Measurements from ENCODE around the gene ZNF267.
"Not testable (repeated sequence)": the region's sequence is repeated elsewhere in the genome, so short reads cannot be mapped to it uniquely, and the experiment has no call there.

ZNF267 gene

DNA sequence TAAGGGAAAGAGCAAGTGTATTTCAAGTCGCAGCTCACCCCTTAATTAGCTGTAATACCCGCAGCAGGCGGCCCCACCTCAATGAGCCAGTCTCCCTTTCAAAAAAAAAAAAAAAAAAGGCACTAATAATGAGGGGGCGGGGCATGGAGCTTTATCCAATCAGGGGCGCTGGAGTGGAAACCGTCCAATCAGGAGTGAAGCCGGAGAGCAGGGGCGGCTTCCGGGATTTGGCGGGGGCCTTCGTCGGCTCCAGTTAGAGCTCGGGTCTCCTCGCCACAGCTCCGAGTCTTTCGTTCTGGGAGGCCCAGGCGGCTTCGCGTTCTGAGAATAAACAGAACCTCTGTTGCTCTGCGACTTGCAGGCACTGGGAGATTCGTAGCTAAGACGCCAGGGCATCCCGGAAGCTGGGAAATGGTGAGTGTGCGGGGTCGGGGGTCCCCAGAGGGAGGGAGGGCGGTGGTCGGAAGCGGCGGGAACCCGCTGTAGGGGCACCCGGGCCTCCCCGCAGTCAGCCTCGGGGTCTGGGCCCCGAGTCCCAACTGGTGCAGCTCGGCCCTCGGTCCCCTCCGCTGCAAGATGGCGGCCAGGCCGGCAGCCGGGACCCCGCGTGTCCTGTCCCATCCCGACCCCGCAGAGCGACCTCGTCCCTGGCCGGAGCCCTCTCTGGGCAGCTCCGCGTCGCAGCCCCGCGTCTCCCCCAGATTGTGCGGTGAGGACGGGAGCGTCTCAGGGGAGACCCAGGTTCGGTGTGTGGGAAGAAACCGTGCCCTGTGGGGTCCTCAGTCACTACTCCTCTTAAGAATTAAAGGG, at the start of gene ZNF267:
TSS of gene ZNF267 (plus strand) at position 252 of the 810 bp plus-strand sequence. CDS start at position 412, 160 bp downstream.
- DNase-seq (ENCODE audit: low spot score), result peak; percentile 92

DNA sequence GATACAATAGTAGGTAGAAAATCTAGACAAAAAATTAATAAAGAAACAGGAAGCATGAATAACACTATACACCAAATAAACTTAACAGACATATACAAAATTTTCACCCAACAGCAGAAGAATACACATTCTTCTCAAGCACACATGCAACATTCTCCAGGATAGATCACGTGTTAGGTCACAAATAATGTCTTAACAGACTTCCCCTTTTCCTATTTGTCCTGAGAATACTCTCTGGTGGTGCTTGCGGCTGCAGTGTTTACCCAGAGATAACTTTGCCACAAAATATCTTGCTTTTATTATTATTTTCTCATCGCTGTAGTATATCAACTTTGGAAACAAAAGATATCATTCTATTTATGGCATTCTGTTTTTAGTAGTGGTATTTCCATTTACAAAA, 40.6 kb upstream of the ZNF267 start:
- no peak for DNase-seq (ENCODE audit: low spot score)

DNA sequence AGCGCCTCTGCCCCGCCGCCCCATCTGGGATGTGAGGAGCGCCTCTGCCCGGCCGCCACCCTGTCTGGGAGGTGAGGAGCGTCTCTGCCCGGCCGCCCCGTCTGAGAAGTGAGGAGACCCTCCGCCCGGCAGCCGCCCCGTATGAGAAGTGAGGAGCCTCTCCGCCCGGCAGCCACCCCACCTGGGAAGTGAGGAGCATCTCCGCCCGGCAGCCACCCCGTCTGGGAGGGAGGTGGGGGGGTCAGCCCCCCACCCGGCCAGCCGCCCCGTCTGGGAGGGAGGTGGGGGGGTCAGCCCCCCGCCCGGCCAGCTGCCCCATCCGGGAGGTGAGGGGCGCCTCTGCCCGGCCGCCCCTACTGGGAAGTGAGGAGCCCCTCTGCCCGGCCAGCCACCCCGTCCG, 37.2 kb upstream of the ZNF267 start:
- not testable (repeated sequence) for DNase-seq (ENCODE audit: low spot score)

DNA sequence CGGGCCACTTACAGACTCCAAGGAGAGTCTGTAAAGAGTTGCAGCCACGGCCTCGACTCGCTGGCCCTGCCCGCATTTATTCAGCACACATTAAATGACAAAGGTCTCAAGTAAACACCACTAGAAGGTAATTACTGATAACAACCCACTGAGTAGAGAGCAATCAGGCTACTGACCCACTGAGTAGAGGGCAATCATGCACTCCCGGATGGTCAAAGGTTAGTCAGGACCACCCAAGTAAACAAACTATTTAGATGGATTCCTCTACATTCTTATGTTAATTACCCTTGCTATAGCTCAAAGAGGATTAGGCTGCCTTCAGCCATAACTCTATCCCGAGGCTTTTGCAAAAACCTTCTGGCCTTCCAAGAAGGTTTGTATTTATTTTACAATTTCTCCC, 30.7 kb upstream of the ZNF267 start:
- DNase-seq (ENCODE audit: low spot score), result no peak

DNA sequence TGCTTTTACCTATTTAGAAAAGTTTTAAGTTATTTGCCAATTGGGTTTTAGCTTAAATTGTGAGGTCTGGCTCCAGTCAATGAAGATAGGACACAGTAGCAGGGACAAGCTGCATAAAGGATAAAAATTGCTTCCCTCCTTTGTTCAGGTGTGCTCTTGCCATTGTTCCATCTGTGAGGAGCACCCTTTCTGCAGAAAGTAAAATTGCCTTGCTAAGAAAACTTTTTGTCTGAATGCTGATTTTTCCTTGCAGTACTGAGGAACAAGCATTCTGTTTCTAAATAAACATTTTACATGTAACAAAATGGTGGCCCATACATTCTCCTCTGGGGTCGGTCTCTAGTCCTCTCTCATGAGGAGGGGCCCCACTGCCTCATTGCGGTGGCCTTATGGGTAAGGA, 25.0 kb upstream of the ZNF267 start:
- not testable (repeated sequence) for DNase-seq (ENCODE audit: low spot score)

DNA sequence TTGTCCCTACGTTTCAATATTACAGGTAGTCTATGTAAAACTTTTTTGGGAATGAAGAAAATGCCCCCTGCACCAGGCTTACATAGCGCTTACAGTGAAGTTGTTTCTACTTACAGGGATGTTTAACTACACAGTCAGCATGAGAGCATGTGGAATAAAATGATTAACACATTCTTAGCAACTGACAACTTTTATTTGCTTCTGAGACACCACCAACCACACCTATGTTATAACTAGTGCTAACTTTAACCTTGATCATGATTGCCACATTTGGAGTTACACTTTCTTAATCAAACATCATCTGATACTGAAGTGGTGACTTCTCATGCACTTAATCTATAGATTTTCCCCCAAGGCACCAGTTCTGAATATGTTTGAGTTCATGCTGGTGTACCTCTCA, 20.3 kb upstream of the ZNF267 start:
- no peak for DNase-seq (ENCODE audit: low spot score)

DNA sequence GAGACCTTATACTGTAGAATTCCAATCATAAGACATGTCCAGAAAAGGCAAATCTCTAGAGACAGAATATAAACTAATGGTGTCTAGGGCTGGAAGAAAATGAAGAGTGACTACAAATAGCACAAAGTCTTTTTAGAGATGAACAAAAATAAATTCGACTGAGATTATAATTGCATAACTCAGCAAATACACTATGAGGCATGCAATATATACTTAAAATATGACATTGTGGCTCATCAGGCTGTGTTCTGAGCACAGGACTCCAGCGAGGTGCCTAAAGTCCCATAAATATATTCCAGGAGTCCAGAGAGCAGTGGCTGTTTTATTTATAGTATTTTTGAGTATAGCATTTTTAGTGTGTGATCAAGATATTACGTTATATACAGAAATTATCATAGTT, 13.1 kb upstream of the ZNF267 start:
- DNase-seq (ENCODE audit: low spot score), result no peak

DNA sequence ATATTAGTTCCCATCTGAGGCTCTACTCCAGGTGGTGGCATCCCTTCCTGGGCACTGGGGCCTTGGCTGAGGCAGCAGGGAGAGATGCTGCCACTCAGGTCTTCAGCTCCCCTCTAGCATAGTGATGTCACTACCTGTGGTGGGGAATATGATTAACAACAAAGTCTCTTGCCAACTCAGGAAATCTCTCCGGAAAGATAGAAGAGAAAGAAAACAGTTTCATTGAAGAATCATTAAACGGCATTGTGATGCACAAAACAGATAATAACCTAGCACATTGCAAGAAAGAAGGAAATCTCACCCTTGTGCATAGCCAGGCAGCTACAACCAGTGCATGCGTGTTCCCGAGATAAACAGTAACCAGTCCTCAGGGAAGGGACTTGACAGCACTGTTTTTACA, 12.2 kb upstream of the ZNF267 start:
- DNase-seq (ENCODE audit: low spot score), result no peak

DNA sequence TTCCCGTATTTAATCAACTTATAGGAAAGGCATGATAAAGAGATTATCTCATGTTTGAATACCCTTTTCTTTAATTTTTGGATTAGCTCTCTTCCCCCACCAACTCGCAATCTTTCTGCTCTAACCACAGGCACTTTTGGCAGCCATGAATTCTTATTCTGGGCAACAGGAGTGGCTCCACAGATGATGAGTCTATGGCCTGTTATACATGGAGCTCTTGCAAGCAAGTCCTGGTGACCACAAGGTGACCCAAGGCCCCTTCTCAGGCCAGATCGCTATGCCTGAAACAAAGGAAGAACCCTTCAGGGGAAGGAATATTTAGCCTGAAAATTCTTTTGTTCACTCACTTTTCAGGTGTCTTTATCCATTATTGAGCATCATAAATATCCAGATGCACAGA, 10.8 kb upstream of the ZNF267 start:
- no peak for DNase-seq (ENCODE audit: low spot score)

DNA sequence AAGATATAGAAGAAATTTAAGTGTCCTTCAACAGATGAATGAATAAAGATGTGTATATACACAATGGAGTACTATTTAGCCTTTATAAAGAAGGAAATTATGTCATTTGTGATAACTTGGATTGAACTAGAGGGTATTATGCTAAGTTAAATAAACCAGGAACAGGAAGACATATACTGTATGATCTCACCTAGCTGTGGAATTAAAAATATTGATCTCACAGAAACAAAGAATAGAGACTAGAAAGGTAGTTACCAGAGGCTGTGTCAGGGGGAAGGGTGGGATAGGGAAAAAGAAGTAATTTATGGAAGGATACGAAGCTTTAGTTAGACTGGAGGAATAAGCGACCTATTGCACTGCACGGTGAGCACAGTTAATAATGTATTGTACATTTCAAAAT, 5.4 kb upstream of the ZNF267 start:
- DNase-seq (ENCODE audit: low spot score), result no peak

DNA sequence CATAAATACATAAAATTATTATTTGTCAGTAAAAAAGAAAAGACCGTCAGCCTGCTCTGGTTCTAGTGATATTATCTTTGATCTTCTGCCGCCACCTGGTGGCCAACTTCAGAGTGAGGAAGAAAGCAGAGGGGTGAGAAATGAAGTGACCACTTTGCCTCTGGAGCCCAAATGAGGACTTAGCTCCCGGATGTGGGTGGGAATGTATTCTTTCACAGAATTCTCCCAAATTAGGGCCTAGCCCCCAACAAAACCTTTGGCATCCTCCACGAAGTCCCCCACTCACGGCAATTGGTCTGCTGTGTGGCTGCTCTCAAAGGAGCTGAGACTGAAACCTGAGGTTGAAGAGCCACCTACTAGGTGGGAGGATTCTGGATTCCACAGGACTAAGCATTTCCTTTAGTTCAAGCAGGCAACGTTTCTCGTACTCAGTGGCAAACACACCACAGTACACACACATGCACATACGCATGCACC, 4.9 kb upstream of the ZNF267 start:
- DNase-seq (ENCODE audit: low spot score), result peak; percentile 85

DNA sequence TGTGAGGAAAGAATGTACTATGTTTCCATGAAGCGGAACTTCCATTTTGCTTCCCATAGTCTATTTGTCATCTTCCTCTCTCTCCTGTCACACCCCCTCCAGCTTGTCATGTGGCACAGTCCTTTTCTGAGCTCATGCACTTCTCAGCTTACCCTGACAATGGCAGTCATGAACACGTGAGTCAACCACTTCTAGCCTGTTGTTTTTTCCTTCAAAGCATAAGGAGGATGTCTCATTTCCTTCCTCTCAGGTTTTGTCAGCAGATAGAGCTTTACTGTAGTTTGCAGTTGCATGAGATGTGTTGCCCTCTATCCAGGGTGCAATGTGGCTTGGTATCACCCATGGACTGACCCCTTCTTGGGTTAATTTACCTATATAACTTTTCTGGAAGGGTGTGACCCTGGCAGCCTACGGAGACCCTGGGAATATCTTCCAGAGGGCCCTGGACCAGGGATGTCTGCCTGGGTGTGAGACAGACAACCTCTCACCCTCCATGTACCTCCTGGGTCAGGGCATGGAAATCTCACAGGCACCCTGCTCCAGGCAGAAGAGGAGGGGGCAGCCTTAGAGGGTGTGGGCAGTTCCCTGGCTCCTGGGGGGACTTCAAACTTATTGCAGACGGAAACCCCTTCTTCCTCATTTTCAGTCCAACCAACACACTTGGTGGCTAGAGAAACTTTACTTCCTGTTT, 4.0 kb upstream of the ZNF267 start:
- peak; percentile 93 for DNase-seq (ENCODE audit: low spot score)

DNA sequence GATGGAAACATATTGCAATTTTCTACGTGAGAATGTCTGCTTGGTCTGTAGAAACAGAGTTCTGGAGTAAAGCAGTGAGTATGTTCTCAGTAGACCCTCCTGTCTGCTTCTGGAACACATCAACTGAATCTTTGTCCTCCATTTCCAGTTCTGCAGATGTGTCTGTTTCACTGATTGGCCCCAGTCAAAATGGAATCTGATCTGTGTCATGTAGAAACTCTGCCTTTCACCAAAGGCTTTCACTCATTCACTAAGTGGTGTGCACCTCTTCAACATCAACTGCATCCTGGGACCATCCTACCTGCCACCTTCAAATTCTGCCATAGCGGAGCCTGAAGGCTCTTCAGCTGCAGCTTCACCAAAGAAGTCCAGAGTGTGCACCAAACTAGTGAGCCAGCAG, 2.8 kb upstream of the ZNF267 start:
- DNase-seq (ENCODE audit: low spot score), result no peak

DNA sequence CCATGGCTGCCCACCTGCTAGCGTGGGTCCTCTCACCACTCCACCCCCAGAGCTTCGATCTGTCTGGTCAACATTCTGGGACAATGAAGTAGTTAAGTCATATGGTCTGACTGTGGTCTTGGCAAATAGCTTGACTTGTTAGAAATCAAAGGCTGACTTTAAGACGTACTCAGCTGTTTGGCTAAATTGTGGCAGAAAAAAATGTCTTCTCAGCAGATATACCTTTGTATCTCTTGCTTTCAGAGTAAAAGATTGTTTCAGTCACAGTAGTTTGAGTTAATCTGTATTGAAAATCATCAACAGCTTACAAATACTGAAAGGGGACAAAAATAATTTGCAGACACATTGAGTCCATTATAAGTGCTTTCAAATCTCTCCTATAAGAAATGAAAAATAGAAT, 2.1 kb upstream of the ZNF267 start:
- no peak for DNase-seq (ENCODE audit: low spot score)

DNA sequence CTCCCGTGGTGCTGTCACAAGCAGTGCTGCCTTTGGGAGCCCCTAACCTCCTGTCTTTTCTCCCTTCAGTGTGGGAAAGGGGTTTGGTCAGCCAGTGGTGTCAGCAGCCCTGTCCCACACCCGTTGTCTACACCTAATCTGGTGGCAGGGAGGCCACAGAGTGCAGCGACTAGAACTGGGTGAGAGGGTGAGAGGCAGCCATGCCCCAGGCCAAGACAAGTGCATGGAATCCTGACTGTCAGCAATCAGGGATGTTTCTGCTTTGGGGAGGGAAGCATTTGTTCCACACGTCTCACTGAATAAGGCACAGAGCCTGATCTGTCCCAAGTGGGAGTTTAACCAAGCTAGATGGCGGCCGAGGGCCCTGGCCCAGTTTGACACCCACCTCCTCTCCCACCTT, 1.4 kb upstream of the ZNF267 start:
- DNase-seq (ENCODE audit: low spot score), result no peak

DNA sequence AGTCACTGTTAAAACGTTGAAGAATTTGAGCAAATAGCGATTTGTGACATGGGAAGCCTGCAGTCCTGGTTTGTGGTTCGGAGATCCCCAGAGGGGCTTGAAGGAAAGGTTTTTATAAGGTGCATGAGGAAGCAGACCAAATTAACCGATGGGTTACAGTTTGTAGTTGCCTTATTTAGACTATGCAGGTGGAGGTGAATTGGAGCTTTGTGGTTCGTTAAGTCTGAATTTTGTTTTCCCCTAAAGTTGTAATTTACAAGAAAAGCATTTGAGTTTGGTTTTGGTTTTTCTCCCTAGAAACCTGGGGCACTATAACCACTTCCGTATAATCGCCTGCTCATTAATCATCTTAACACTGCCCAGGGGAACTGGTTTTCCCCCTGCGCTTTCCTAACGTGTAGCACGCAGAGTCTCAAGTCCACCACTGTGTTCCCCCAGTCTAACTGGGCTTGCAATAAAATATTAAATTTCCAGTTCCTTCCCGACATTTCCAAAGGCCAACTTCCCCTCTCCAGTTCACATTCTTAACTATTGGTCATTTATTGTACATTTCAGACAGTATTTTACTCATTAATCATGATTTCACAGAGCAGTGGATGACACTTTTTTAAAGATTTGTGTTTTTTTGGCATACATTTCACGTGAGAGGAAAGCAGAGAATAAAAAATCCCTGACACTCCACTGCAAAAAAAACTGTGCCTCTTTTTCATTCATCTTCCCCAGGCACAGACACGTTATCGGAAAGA, 932 bp downstream of the ZNF267 start:
- peak; percentile 31 for DNase-seq (ENCODE audit: low spot score)

DNA sequence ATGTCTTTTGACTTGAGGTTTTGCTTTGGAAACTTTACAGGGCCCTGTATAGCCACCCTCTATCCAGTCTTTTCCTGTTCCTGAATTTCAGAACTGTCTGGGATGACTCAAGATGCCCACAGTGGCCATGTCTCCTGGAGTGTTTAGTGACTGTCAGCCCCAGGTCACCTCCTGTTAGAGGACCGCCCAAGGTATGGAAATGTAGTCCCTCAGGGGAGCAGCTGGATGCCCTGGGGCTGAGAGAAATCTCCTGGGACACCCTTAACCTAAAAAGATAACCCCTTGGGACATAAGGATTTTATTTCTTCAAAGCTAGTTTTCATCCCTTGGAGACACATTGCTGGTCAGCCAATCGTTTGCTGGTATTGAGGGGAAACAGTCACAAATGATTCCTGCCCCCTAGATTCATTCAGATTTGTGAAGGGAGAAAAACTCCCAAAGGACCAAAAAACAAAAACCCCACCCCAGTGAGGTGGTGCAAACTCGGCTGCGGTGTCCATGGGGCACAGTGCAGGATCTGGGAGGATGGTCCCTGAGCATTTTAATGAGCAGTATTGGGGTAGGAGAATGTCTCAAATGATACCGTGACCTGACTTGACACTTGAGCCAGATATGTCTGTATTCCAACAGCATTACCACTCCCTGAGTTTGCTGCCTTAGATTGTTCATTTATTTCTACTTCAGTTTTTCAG, 1.7 kb downstream of the ZNF267 start:
- DNase-seq (ENCODE audit: low spot score), result no peak

DNA sequence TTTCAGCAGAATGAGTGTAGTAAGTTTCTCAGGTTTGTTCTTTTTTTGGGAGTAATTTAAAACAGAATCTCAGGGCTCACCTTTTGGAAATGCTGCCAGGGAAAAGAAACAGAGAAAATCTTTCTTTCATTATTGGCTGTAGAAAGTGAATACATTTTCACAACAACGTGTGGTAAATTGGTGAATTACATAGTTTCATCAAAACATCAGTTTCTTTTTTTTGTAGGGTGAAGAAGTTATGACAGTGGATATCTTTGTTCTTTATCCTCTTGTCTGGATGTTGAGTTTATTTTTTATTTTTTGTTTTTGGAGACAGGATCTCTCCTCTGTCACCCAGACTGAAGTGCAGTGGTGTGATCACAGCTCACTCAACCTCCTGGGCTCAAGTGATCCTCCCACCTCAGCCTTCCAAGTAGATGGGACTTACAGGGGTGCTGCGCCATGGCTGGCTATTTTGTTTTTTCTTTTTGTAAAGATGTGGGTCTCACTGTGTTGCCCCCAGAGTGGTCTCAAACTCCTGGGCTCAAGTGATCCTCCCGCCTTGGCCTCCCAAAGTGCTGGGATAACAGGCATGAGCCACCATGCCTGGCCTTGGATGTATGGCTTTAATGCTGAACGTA, 2.4 kb downstream of the ZNF267 start:
- no peak for DNase-seq (ENCODE audit: low spot score)

DNA sequence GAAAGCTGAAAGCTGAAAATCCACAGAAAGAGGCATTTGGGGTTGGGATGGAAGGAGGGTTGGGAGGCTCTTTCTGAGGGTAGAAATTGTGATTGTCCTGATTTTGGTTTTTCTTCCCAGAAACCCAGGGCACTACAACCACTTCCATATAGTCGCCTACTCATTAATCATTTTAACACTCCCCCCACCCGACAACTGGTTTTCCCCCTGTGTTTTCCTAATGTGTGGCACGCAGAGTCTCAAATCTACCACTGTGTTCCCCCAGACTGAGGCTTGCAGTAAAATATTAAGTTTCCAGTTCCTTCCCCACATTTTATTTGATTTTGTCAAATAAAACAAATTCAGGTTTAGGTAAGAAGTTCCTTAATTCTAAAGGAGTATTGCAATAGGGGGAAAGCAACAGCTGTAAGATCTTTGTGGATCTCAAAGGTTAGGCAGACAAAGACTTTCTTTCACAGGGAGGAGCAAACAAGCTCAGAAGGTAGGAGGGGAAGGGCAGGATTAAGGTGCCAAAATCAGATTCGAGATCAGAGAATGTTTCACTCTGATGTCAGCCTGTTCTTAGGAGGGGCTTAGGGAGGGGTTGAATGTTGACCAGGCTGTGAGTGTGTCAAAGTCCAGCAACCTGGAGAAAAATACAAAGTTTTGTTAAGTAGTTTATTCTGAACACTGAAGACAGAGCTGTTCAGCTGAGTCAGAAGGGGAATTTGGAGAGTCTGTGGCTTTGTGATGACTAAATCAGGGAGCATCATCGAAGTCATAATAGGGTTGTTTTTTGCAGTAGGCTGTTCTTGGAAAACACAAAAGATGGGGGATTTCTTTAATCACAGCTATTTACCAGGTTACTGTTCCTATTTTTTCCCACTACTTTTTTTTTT, 3.6 kb downstream of the ZNF267 start:
- DNase-seq (ENCODE audit: low spot score), result peak; percentile 65

DNA sequence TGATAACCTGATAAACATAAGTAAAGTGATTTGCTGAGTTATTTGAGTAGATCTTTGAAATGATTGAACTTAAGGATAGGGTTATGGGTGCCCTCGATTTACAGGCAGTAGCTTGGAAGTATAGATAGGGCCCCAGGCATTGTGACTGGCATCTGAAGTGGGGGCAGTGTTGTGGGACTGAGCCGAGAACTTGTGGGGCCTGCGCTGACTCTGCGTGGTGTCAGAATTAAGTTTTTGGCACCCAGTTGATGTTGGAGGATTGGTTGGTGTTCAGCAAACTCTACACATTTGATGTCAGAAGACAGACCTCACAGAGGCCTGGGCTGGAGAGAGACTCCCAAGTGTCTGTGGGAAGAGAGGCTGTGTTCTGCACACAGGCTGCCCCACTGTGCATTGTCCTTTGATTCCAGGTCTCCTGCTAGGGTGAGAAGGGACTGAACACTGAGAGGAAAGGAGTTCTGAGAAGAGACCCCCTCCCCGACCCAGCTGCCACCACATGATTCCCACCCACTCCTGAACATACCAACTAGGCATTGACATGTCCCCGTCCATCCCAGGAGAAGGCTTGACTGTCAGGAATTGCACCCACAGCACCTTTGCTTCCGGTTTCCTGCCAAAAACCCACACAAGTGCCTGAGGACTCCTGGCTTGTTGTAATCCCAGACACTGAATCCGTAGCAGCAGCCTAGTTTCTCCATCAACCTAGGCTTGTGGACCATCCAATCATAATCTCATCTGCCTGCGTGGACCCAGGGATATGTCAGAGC, 4.5 kb downstream of the ZNF267 start:
- no peak for DNase-seq (ENCODE audit: low spot score)

Measured in pons (tissue), 1 donor.